Dermis blood vessel endothelial cell (primary cell): ENCODE results near the gene CBFA2T3. TPM values are rescaled to one million over a fixed set of nuclear protein-coding genes. Genes with fewer than 3 reads are reported as not detected.

Source experiments
- DNase-seq: peaks from one replicate; pipeline ENCODE4 v3.0.0; 2010
- total RNA-seq: library from RNA; depleted of rRNA; stranded (reverse); fragments of >200 nt; gene quantifications from 2 replicates; pipeline ENCODE4 v1.2.3, GENCODE V29; 2014

The CBFA2T3 gene
- total RNA-seq, 1 donor from 2014 or later, result not detected

DNA sequence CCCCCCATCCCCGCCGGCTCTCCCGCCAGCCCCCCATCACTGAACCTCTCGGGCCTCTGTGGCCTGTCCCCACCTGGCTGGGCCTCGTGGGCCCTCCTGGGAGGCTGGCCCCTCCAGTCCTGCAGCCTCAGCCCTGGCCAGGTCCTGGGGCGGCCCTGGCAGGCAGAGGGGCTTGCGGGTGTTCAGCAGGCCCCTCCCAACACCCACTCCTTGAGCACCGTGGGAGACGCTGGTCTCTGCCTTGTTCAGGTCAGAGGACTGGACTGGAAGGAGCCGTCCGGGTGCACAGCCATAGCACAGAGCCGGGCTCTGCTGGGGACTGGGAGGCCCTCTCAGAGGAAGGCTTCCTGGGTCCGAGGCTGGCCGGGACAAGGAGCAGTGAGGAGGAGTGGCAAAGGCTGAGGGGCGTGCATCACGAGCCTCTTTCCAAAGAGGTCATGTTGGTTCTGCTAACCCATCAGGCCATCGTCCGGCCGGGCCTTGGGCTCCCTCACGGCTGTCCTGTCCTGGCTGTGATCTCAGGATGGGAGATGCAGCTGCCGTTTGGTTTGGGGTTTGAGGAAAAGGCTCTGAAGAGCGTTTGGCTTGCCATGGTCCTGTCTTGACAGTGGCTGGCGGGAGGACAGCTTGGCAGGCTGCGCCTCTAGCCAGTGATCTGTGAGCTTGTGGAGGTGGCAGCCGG is 104.2 kb downstream of the CBFA2T3 start:
- DNase-seq, result no peak

DNA sequence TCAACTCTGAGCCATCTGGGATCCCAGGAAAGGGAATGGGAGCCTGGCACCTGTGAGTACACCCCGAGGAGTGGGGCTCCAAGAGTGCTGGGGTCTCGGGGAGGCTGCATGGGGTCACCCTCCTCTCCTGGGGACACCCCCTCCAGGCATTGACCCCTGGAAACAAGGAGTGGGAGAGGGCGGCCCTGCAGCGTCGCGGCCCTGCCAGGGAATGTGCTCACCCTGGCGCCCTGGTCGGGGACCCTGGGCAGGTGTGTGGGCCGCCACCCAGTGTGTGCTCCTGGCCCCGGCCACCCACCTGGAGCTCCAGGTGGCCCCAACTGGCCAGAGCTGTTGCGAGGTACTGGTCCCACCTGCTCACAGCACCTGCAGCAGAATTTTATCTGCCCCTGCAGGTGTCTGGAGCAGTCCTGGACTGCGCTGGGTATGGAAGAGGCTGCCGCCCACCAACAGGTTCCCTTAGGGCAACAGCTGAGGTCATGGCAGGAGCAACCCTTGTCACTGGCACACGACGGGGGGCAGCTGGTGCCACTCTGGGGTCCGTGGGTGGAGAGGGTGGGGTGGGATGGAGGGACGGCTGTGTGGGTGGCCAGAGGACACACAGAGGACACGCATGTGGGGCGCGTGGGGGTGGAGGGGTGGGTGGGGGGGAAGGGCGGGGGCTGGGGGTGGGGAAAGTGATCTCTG is 105.1 kb downstream of the CBFA2T3 start:
- DNase-seq, result no peak

DNA sequence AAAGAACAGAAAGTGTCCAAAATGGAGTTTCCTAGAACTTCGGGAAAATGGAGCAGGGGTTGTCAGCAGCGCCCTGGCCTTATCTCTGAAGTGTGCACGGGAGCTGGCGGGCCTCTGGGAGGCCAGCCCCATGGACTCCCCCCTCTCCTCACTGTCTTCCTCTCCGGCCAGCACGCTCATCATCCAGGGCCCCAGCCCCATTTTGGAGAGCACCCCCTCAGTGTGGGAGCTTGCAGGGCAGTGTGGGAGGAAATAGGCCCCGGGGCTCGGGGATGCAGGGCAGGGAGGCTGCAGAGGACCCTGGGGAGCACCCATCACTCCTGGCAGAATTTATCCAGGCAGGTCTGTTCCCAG is 105.7 kb downstream of the CBFA2T3 start:
- no peak for DNase-seq

DNA sequence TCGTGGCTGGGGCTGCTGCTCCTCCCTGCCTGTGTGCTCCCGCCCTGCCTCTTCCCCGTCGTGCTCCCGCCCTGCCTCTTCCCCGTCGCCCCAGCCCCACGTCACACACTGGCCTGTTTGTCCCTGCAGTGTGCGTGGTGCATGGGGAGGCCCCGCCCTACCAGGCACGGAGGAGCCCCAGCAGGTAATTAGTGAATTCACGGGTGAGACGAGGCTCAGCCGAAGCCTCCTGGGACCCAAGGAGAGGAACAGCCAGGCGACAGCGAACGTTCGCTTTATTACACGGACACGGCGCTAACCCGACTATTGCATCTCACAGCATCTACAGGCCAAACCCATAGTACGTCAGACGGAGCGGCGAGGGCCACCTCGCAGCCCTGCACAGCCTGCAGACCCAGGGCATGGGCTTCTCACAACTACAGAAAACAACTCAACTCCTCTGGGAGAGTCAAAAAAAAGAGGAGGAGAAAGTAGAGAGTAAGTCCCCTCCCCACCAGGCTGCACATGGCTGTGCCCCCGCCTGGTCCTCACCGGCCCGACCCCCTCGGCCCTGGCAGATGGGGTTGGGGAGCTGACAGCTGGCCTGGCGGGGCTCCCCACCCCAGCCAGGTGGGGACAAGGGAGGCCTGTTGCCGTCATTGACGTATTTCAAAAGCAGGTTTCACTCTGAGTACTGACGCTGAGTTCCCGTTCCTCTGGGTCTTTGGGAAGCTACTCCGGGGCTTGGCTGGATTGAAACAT is 106.2 kb downstream of the CBFA2T3 start:
- no peak for DNase-seq

DNA sequence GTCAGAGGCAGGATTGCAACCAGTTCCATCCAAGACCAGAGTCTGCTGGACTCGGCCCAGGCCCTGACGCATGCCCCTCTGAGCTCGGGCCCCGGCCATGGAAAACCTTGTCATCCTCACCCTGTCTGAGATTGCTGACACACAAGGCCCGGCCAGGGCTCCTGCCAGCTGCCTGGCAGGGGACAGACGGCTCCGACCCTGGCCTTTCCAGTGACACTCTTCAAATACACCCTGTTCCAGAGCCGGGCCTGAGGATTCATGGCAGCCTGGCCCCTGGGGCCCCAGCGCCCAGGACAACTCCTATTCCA is 107.4 kb downstream of the CBFA2T3 start:
- DNase-seq, result no peak

DNA sequence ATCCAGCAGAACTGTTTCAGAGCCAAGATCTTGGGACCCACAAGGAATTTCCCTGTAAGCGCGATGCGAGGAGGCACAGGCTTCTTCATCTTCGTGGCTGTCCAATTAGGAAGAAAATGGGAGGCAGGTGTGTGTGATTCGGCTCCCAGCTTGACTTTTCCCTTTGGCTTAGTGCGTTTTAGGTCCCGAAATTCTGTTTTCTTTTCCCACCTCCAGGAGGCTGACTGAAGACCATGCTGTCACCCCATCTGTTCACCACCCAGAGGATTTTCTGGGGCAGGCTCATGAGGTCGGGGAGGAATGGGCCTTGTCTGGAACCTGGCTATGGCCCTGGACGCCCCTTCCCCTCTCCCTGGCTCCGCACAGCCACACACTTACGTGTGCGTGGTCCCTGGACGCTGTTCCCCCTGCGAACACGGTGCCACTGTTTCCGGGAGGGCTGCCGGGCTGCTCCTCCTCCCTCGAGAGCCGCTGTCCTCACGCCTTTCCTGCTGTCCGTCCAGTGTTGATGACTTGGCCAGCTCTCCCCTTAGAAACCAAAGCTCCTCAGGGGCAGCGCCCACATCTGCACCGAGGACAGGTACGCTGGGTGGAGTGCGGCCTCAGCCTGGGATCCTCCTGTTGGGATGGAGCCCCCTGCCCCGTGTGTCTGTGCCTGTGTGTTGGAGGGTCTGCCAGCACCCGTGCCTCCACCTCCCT is 107.9 kb downstream of the CBFA2T3 start:
- no peak for DNase-seq

DNA sequence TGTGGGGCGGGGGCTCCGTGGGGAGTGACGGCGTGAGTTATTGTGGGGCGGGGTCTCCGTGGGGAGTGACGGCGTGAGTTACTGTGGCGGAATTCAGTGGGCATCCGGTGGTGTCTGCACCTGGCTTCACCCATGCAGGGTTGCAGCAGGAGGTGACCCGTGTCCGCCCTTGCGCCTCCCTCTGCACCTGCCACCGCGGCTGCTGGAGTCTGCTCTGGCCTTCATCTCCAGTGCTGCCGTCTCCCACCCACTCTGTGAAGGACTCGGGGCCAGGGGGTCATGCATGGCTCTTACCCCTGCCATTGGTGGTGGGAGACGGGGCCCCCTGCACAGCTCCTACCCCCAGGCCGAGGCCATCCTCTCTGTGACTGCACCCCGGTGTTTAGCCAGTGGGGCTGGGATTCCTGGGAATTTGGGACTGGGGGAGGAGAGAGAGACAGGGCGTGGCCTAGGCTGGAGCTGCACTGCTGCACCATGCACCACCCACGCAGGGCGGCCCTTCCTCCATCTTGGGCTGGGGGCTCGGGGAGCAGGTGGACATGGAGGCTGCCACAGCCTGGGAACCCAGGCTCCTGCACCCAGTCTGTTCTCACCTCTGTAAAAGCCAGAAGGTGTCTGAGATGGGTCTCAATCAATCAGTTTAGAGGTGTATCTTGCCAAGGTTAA is 109.3 kb downstream of the CBFA2T3 start:
- no peak for DNase-seq

DNA sequence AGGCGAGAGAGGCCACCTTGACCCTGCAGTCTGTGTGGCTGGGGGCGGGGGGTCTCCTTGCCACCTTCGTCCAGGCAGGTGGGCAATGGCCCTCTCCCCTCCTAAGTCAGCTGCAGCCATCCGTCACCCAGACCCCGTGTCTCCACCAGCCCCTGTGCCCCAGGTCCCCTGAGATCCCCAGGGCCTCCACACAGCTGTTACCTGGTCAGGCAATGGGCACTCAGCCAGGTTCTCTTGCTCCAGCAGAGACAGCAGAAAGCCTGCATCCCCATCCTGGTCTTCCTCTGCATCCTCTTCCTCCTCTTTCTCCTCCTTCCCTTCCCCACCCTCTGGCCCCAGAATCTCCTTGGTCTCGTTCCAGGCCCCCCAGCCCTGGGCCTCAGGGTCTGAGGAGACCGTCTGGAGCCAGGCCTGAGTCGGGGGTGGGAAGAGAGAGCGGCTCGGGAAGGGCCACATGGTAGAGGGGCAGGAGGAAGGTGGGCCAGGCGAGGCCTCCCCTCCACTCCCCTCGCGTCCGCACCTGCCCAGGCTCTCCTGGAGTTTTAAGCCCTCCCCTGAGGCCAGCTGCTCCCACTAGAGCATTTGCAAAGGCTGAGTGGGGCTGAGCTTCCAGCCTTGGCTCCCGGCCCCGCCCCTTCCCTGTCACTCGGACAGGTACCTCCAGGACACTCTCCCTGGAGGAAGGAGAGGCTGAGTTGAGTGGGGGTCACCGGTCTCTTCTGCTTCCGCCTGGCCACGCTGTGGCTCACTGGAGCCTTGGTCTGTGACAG is 110.7 kb downstream of the CBFA2T3 start, which contains the start of gene PABPN1L:
Gene PABPN1L, minus strand, starts transcription at position 510 of the 770 bp plus-strand sequence. Its CDS starts 54 bp downstream, at position 456.
- DNase-seq, result no peak

DNA sequence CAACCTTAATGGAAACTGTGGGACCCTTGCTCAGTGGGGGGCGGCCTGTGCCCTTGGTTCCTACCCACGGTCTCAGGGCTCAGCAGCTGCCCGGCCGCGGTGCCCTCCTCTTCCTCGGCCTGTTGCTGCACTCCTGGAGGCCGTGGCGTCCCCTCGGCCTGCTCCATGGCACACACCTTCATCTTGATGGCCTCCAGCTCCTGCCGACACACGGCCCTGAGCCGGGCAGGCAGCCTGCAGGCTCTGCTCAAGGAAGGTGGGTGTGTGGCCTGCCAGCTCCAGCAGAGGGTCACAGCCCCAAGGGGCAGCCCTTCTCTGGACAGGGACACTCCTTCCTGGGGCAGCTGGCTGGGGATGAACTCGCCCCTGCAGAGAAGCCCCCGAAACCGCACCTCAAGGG is 111.3 kb downstream of the CBFA2T3 start:
- DNase-seq, result no peak

DNA sequence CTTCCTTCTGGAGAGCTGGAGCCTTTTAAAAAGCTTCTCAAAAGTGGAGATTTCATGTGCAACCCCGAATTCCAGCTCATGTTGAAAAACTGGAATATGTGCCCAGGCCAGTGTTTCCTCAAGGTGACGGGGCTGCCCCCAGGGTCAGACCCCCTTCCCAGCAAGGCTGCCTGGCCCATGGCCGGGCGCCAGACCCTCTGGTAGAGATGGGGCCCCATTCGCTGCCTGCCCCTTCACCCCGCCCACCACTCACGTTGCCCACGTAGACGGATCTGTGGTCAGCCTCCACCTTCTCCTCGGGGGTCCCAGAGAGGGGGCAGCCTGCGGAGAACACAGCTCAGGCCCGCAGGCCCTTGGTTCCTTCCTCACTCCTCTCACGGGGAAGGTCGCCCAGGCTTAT is 111.7 kb downstream of the CBFA2T3 start:
- no peak for DNase-seq

DNA sequence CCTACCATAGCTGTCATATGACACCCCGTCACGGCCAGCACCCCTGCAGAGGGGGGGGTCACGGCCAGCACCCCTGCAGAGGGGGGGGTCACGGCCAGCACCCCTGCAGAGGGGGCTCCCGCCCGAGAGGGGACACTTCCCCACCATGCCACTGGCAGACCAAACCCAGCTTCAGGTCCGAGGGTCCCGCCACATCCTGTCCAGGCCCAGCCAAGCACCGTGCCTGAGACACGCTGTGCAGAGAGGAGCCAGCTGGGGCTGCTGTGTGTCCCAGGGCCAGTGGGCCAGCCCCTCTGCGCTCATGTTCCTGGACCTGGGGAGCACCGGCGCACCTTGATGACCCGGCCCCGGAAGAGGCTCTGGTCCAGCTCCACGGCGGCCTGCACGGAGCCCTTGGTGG is 112.5 kb downstream of the CBFA2T3 start:
- DNase-seq, result no peak

DNA sequence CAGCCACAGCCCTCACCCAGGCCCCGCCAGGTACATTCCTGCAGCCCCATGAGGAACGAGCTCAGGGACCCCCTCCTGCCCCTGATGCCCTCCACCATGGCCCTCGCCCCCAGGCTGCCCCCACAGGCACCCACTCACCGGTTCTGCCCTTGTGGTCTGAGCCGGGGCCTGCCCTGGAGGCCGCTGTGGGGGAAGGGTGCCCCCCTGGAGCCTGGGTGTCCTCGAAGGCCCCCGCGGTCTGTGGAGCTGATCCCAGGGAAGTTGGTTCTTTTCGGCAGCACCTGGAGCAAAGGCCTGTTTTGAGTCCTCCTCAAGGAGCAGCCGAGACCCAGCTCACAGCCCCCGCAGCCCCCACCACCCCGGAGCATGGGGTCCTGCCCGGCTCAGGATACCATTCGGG is 112.9 kb downstream of the CBFA2T3 start:
- DNase-seq, result no peak

DNA sequence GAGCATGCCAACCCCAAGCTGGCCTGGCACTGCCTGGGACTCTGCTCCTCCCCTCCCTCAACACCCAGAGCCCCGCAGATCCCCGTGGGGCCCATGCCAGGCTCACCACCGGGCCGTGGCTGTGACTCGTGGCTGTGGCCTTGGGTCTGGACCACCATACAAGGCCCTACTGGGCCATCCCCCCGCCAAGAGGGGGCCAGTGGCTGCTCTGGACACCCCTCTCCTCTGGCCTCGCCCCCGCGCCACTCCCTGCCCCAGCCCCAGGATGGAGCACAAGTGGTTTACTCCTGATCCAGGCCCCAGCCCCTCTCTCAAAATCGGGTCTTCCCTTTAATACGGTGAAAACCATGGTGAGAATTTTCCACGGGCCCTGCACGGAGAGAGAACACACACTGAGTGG is 113.6 kb downstream of the CBFA2T3 start:
- no peak for DNase-seq

DNA sequence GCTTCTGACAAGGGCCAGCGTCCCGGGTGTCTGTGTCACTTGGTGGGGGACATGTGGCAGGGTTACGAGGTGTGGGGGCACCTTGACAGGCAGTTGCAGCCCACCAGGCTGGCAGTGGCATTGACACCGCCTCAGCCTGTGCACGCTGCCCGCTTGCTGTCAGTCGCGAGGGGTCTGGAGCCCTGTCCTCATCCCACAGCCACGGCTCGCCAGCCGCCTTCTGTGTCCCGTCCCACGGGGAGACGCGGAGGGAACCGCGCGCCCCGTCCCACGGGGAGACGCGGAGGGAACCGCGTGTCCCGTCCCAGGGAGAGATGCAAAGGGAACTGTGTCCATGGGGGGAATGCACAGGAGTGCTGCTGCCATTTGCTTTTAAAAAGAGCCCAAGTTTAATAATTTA is 114.0 kb downstream of the CBFA2T3 start:
- no peak for DNase-seq

DNA sequence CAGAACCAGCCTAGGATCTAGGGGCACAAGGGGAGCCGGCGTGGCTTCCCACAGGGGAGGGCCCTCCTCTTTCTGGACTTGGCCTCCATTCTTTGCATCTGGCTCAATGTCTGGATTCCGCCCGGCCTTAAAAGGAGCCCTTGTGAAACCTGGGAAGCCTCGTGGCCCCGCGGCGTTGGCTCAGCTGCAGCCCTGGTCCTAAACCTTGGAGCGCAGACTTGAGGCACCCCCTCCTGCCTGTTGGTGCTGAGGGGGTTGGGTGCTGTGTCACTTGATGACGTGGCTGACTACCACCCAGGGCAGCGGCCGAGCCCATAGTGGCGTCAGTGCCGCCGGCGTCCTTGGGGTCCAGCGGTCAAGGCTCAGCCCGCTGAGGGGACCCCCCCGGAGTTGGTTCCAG is 115.6 kb downstream of the CBFA2T3 start:
- no peak for DNase-seq

DNA sequence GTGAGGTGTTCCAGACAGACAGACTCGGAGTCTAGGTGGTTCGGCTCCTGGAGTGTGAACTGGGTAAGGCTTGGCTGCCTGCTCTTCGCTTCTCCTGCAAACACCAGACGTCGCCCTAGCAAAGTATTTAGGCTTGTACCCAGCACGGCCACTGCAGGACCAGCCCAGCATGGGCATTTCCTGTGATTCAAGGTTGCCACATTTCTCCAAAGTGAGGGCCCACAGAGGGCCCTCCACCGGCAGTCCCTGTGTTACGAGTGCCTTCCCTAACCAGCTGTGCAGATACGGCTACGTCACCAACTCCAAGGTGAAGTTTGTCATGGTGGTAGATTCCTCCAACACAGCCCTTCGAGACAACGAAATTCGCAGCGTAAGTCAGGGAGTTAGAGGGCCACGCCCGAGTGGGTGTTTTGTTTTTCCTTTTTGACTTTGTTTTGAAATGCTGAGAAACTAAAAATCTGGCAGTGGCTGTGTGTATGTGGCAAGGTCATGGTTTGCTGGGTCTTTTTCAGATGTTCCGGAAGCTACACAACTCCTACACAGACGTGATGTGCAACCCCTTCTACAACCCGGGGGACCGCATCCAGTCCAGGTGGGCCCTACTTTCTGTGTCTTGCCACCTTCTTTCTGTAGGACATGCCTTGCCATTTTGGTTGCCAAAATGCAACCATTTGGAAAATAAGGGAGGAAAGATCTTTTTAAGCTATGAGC is 117.5 kb downstream of the CBFA2T3 start:
- no peak for DNase-seq

DNA sequence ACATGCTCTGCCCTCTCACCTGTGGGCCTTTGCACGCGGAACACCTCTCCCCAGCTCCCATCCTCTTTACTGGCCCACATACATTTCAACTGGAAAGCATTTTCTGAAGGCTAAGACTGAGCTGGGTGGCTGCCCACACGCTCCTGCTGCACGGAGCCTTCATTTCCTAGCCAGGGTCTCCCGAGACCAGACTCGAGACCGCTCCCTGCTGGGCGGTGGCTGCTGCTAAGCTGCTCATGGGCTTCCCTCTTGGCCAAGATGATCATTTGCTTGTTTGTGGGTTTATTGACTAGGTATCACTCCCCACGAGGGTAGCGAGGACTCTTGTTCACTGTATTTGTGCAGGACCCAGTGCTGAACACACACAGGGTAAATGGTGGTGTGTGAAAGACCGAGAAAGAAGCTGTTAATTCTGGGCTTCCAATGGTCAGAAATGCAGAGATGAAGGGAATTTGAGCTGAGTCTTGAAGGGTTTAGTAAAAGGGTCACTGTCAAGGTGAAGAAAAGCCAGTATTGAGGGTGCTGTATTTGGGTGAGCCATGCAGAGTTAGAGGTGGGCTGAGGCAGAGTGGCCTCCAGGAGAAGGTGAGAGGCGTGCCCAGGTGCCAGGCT is 119.2 kb downstream of the CBFA2T3 start:
- DNase-seq, result peak; percentile 88

DNA sequence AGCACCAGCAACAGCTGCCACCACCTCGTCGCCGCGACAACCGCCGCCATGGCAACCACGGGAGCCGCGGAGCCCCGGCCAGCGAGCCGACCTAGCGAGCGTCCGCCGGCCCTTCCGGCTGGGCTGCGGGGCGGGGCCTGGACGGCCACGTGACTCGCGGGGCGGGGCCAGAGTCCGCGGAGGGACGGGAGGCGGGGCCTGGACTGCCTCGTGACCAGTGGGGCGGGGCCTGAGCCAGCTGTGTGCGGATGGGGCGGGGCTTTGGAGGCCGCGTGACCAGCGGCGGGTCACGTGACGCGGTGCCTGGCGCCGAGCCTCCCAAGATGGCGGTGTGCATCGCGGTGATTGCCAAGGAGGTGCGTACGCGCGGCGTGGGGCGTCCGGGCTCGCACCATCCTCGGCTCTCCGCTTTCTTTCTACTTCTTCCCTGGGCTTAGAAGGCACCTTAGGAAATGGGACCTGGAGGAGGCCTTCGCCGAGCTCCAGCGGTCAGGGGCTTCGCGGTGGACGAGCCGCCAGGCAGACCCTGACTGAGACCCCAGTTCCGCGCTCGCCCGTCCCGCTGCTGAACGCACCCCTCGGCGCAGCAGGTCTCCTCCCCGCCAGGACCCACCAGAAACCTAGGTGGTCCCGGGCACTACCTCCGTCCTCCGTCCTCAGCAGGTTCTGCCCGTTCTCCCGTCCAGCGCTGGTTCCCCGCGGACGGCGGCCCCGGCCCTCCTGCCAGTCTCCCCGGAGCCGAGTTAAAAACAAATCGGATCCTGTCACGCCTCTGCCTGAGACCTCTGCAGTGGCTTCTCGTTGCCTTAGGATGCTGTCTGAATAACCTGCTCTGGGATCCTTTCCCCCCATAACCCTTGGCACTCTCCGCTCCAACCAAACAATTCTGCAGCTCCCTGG is 119.9 kb downstream of the CBFA2T3 start, which contains the start of the genes GALNS and TRAPPC2L:
Gene GALNS, minus strand, starts transcription at position 120 of the 900 bp plus-strand sequence. Its CDS starts 70 bp downstream, at position 50.
Gene TRAPPC2L, plus strand, starts transcription at position 300 of the 900 bp plus-strand sequence. Its CDS starts 24 bp downstream, at position 324.
- DNase-seq, result peak; percentile 98

DNA sequence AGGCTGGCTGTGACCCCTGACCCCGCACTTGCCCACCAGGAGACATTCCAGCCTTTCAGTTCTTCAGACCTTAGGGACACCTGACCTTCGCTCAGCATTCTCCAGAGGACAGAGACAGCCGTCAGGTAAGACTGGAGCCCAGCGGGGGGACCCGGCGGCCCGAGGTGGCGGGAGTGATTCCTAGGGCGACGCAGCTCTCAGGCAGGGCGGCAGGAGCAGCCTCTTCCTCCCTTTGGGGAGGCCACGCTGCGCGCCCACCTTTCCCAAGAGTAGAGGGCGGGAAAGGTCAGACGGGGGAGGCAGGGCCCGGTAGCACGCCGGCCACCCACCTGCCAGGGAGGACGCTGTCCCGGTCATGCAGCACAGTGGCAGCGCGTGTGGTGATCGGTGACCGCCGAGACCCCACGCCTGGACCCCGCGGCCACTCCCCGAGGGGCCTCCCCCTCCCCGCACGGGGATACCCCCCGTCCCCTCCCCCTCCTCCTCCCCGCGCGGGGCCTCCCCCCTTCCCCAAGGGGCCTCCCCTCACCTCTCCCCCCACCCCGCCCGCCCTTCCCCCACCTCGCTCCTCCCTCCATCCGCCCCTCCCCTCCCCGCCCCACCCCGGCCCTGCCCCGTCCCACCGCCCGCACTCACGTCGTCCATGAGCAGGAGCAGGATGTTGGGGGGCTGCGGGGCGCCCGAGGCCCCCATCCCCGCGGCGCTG is 120.7 kb downstream of the CBFA2T3 start:
- peak; percentile 5 for DNase-seq
